HG03280 (cell line): Measurements from ENCODE around the gene CHST13.

Experiments used
- ATAC-seq: cut with Tn5 transposase; IDR thresholded peaks from one replicate; pipeline ENCODE4 v1.9.1; 2021; ENCODE audit warnings: mild to moderate bottlenecking, moderate library complexity; ENCODE audit not compliant: unreplicated experiment

CHST13 gene

GRCh38 chr3:126539558-126540250 is 15.7 kb downstream of the CHST13 start:
- ATAC-seq, result no peak

GRCh38 chr3:126540342-126540849 is 16.4 kb downstream of the CHST13 start:
- no peak for ATAC-seq

GRCh38 chr3:126540951-126541627 is 17.1 kb downstream of the CHST13 start:
- no peak for ATAC-seq

- ATAC-seq, result no peak
These were observed 17.8 kb downstream of the CHST13 start for GRCh38 chr3:126541628-126542339.

DNA sequence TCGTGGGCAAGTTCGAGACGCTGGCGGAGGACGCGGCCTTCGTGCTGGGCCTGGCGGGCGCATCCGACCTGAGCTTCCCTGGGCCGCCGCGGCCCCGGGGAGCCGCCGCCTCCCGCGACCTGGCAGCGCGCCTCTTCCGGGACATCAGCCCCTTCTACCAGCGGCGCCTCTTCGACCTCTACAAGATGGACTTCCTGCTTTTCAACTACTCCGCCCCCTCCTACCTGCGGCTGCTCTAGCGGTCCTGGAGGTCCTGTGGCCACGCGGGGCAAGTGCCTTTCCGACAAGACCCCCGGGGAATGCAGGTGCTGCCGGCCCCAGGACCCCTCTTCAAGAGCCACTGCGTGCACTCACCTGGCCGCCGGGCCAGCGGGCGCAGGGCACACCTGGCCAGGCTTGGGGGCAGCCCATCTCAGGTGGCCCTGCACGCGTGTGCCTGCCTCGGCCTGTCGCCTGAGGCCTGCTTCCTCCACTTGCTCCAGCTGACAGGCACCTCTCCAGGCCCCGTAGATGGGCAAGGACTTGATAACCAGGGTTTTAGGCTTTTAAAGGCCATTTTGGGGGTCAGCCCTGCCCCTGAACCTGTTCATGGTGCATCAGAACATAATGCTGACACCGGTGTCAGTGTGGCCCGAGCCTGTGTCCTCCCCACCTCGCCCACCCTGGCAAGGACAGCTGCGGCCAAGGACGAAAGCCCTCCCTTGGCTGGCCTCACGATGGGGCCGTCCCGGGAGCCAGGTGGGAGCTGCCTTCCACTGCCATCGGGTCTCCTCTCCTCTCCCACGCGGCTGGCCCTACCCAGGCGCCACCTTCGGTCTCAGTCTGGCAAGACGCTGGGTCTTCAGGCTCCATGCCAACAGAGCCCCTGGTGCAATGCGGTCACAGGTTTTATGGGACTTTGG is 18.6 kb downstream of the CHST13 start:
- ATAC-seq, result no peak

DNA sequence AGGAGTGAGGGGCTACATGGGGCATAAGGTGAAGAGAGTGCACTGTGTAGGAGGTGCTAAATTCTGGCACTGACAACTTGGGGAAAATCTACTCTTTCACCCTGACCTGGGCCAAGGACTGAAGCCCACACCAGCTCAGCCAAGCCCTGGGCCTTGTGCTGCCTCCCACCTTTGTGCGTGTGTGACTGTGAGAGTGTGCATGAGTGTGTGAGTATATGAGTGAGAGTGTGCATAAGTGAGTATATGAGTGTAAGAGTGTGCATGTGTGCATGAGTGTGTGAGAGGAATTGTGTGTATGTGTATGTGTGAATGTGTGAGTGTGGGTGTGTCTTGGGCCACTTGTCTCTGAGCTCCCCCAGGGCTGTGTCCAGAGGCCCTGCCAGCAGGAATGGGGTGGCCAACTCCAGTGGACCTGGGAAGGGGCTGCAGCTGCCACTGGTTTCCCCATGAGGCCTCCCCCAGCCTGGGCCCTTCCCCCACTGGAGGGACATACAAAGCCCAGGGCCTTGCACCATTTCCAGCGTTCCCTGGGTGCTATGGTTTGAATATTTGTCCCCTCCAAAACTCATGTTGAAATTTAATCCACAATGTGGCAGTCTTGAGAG is 19.6 kb downstream of the CHST13 start:
- ATAC-seq, result no peak

- ATAC-seq, result no peak
These were observed 20.8 kb downstream of the CHST13 start for GRCh38 chr3:126544596-126545281.

- no peak for ATAC-seq
These were observed 21.6 kb downstream of the CHST13 start for GRCh38 chr3:126545544-126545943.

DNA sequence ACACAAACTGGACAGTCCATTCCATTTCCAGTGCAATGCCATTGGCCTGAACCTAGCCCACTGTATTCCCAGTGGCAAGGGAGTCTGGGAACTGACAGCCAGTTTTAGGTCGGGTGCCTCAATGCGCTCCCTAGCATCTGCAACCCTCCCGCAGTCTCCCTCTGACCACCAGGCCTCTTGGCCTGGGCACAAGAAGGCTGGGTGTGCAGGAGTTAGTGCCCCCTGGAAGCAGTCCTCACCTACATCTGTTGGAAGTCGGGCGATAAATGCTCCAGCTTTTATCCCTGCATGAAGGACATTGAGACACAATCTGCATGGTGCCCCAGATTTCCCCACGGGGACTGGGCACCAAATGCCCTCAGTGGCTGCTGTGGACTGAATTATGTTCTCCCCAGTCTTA is 22.1 kb downstream of the CHST13 start:
- ATAC-seq, result no peak

DNA sequence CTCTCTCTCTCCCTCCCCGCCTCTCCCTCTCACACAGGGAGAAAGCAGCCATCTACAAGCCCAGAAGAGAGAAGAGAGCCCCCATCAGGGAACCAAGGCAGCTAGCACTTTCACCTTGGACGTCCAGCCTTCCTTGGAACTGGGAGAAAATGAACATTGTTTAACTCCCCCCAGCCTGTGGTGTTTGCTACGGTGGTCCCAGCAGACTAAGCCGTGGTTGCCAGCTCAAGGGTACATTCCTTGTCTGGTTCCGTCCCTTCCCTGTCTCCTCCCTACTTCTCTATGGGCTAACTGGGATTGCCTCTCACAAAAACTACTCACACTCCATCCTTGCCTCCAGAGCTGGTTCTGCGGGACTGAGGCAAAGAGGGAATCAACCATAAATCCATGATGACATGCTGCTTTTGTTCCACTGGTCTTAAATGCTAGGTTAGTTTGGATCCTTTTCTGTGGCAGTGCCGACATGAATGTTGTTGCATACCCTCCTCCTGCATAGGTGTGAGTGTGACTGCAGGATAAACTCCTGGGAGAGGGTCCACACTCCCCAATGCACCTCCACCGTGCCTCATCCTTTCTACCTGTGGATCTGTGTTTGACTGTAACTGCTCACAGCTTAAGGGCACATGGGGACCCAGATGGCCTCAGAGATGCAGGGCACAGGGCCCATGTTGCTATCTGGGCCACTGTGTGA is 22.7 kb downstream of the CHST13 start:
- ATAC-seq, result no peak

GRCh38 chr3:126547721-126548120 is 23.8 kb downstream of the CHST13 start:
- ATAC-seq, result no peak

DNA sequence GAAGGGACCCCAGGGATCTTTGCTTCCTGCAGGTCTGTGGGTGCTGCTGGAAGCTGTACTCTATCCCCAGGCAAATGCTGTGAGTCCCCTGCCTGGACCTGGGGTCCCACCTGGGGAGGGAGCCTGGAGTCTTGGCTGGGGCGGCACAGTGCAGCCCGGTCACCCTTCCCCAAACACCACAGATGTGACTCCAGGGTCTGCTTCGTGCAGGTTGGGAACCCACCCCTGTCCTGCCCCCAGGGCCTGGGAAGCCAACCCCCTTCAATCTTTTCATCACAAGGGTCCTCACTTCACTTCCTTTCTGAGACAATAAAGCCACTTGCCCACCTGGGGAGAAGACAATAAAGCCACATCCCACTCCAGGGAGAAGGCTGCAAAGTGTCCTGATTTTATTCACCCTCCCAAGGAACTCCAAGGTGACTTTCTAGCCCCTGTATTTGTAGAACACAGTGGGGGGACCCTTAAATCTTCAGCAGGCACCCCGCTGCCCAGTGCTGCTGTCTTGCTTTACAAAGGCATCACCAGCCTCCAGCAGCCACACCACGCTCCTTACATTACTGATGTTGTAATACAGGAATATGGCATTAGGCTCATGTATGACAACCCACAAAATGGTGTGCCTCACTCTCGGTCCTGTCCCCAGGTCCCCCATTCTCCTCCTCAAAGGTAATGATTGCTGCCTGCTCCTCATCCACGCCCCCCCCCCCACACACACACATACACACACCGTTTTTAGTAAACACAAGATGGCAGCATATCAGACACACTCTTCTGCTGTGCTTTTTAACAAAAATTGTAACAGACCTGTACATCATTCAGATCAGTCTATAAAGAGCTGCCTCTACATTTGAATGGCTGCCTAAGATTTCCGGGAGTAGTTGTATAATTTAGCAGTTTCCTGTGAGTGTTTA is 24.9 kb downstream of the CHST13 start:
- no peak for ATAC-seq

- no peak for ATAC-seq
These were observed 26.0 kb downstream of the CHST13 start for GRCh38 chr3:126549861-126550487.

- no peak for ATAC-seq
These were observed 26.6 kb downstream of the CHST13 start for GRCh38 chr3:126550488-126551051.

- no peak for ATAC-seq
These were observed 27.3 kb downstream of the CHST13 start for GRCh38 chr3:126551121-126551838.

- no peak for ATAC-seq
These were observed 28.1 kb downstream of the CHST13 start for GRCh38 chr3:126551839-126552687.
